BLaER1 treated with 17β-estradiol and CSF1 and Interleukin-3, amounts not matched to agents 10 nM and 100 nM (cell line): Measurements from ENCODE around the gene MS4A18.

Experiments used
- H3K27ac ChIP-seq, 11 experiments: shearing (Covaris generic); formaldehyde crosslinking; 2 replicates each; pipeline ENCODE4 v1.8.1; 2022
- H3K27me3 ChIP-seq, 11 experiments: shearing (Covaris generic); formaldehyde crosslinking; 2 replicates each; pipeline ENCODE4 v1.8.1; 2022
- H3K36me3 ChIP-seq, 11 experiments: shearing (Covaris generic); formaldehyde crosslinking; 2 replicates each; pipeline ENCODE4 v1.8.1; 2022
- H3K4me1 ChIP-seq, 10 experiments: shearing (Covaris generic); formaldehyde crosslinking; 2 replicates each; pipeline ENCODE4 v1.8.1; 2022
- H3K4me2 ChIP-seq, 11 experiments: shearing (Covaris generic); formaldehyde crosslinking; 2 replicates each; pipeline ENCODE4 v1.8.1; 2022
- H3K4me3 ChIP-seq, 10 experiments: shearing (Covaris generic); formaldehyde crosslinking; 2 replicates each; pipeline ENCODE4 v1.8.1; 2022
- H3K9ac ChIP-seq, 11 experiments: shearing (Covaris generic); formaldehyde crosslinking; 2 replicates each; pipeline ENCODE4 v1.8.1; 2022
- H3K9me3 ChIP-seq, 11 experiments: shearing (Covaris generic); formaldehyde crosslinking; replicated peaks in 1 of 11; 2 replicates each; pipeline ENCODE4 v1.8.1; 2022
- H4K20me1 ChIP-seq, 11 experiments: shearing (Covaris generic); formaldehyde crosslinking; 2 replicates each; pipeline ENCODE4 v1.8.1; 2022
- Cebpa-rat ChIP-seq, 11 experiments: shearing (Covaris generic); IDR thresholded peaks; 2 replicates each; pipeline ENCODE4 v1.8.1; 2022

MS4A18 gene

DNA sequence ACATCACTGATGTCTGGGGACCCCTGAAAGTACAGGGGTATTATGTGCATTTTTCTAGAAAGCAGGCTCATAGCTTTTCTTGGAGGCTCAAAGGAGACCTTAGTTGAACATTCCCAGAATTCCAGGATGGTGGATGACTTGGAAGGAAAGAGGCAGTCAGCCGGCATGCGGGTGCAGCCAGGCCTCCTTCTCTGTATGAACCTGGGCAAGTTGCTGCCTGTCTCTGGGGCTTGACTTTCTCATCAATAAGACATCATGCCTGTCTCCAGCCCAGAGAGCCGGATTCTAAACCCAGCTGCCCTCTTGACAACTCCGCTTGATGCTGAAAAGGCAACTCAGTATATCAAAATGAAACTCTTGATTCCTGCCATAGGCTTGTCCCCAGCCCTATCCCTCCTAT is 44.8 kb downstream of the MS4A18 start:
- Histone ChIP-seq H3K9ac (no peak overlapping the region), H3K9me3 (no peaks in the 10 kb centered on the region), H3K4me3 (no peak overlapping the region), H3K27me3 (no peaks in the 10 kb centered on the region), H3K36me3 (no peaks in the 10 kb centered on the region), H3K27ac (no peak overlapping the region), H3K4me2 (no peak overlapping the region), H3K4me1 (peaks cover 4 to 36% (median 29%) of the 10 kb centered on the region in 10 experiments; a peak in 19 of 20 replicates), H4K20me1 (no peaks in the 10 kb centered on the region)
- no peak for TF ChIP-seq Cebpa-rat (IDR thresholded peaks at IDR 0.05)

DNA sequence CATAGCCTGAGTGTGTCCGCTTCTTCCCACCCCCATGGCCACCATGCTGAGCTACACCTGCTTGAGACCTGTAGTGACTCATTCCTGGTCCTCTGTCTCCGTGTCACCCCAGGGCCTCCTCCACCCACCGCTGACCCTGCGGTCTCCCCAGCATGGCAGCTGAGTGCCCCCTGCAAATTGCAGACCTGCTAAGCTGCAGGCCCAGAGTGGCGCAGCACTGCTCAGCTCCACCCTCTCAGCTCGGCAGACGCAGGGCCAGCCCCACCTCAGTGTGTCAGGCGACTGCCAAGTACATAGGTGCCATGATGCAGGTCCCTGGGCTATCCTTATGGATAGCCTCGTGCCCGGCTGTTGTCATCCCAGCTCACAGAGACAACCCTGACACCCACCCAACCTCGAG is 45.3 kb downstream of the MS4A18 start:
- no peaks in the 10 kb centered on the region for H3K27me3 ChIP-seq
- peaks cover 4 to 42% (median 34%) of the 10 kb centered on the region in 10 experiments; a peak in 19 of 20 replicates for H3K4me1 ChIP-seq
- no peak overlapping the region for H3K4me2 ChIP-seq
- H3K36me3 ChIP-seq: no peaks in the 10 kb centered on the region
- H3K4me3 ChIP-seq: no peak overlapping the region
- no peaks in the 10 kb centered on the region for H4K20me1 ChIP-seq
- no peak overlapping the region for H3K9ac ChIP-seq
- no peak for TF ChIP-seq Cebpa-rat (IDR thresholded peaks at IDR 0.05)
- H3K27ac ChIP-seq: no peak overlapping the region
- H3K9me3 ChIP-seq: no peaks in the 10 kb centered on the region

DNA sequence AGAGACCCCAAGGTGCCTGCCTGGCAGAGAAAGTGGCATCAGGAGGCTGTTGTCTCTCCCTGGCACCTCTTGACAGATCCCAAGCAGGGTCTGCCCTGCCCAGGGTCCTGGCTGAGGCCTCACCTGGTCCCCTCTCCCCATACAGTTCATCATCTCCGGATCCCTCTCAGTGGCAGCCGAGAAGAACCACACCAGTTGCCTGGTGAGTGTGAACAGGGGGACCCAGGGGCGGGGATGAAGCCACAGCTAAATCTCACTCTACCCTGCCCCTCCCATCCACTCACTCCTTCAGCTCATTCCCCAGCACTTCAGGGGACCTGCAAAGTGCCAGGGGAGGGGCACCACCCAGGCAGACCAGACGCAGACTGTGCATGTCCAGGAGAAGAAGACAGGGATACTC is 46.6 kb downstream of the MS4A18 start:
- peak overlapping the region in 1 of 11 experiments; percentile 17; a peak in 1 of 22 replicates for H3K27ac ChIP-seq
- H3K9ac ChIP-seq: no peak overlapping the region
- H3K4me3 ChIP-seq: no peak overlapping the region
- H3K27me3 ChIP-seq: no peaks in the 10 kb centered on the region
- no peaks in the 10 kb centered on the region for H4K20me1 ChIP-seq
- H3K4me2 ChIP-seq: peak overlapping the region in 4 of 11 experiments; percentile 75 to 87 (median 80); a peak in 4 of 22 replicates
- H3K36me3 ChIP-seq: no peaks in the 10 kb centered on the region
- H3K9me3 ChIP-seq: no peaks in the 10 kb centered on the region
- TF ChIP-seq Cebpa-rat (IDR thresholded peaks at IDR 0.05): no peak
- peaks cover 7 to 55% (median 45%) of the 10 kb centered on the region in 10 experiments; a peak in 19 of 20 replicates for H3K4me1 ChIP-seq

DNA sequence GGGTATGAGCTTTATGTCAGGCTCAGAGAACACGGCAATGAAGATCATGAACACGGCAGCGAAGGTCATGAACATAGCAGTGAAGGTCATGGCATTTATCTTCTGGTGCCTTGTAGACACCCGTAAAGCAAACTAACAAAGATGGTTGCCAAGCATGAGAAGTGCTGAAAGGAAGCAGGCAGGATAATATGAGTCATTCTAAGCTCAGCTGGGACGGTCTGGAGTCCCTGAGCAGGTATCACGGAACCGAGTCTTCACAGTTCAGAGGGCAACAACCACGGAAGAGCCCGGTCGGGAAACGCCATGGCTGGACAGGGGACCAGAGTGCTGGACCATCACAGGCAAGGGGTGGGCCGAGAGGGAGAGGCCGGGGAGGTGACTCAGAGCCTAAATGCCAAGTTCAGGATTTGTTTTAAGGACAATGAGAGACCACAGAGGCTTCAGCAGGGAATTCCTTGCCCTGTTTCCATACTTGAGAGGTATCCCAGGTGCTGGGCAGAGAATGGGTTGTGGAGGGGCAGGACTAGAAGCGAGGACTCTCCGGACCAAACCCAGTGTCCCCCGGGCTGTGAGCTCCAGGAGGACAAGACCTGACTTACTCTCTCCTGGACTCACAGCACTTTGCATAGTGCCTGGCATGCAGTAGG is 47.5 kb downstream of the MS4A18 start:
- Histone ChIP-seq H3K27ac (peak overlapping the region in 2 of 11 experiments; percentile 61 to 67; a peak in 2 of 22 replicates), H3K27me3 (no peaks in the 10 kb centered on the region), H3K4me3 (no peak overlapping the region), H3K4me2 (peak overlapping the region in 9 of 11 experiments; percentile 56 to 89 (median 79); a peak in 17 of 22 replicates), H3K9me3 (no peaks in the 10 kb centered on the region), H3K4me1 (peaks cover 8 to 64% (median 52%) of the 10 kb centered on the region in 10 experiments), H3K9ac (peak overlapping the region in 1 of 11 experiments; percentile 53; a peak in 1 of 22 replicates), H3K36me3 (no peaks in the 10 kb centered on the region), H4K20me1 (no peaks in the 10 kb centered on the region)
- TF ChIP-seq Cebpa-rat (IDR thresholded peaks at IDR 0.05): no peak

DNA sequence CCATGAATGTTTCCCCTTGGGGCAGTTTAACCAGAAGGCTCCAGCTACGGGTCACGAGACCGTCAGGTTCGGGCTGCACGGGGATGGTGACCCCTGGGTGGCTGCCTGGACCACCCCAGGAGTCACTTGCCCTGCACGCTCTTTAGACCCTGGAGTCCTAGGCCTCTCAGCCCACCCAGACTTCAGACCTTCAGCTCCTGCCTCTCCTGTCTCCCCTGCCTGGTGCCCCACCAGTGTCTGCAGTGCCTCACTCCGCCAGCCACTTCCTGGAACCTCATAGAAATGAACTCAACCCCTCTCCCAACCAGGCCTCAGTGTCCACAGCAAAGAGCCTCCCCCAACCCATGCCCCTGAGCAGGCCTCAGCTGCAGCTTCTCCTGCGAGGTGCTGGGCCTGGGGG is 48.1 kb downstream of the MS4A18 start:
- H3K9ac ChIP-seq: peak overlapping the region in 6 of 11 experiments; percentile 25 to 53 (median 48); a peak in 10 of 22 replicates
- TF ChIP-seq Cebpa-rat (IDR thresholded peaks at IDR 0.05): no peak
- H3K4me2 ChIP-seq: peak overlapping the region; percentile 19 to 89 (median 77); a peak in 19 of 22 replicates
- H3K27ac ChIP-seq: peak overlapping the region in 8 of 11 experiments; percentile 4 to 67 (median 36); a peak in 10 of 22 replicates
- H4K20me1 ChIP-seq: no peaks in the 10 kb centered on the region
- peaks cover 15 to 65% (median 55%) of the 10 kb centered on the region in 10 experiments for H3K4me1 ChIP-seq
- H3K9me3 ChIP-seq: no peaks in the 10 kb centered on the region
- no peaks in the 10 kb centered on the region for H3K27me3 ChIP-seq
- no peaks in the 10 kb centered on the region for H3K36me3 ChIP-seq
- H3K4me3 ChIP-seq: peak overlapping the region in 1 of 10 experiments; percentile 23; a peak in 1 of 20 replicates

DNA sequence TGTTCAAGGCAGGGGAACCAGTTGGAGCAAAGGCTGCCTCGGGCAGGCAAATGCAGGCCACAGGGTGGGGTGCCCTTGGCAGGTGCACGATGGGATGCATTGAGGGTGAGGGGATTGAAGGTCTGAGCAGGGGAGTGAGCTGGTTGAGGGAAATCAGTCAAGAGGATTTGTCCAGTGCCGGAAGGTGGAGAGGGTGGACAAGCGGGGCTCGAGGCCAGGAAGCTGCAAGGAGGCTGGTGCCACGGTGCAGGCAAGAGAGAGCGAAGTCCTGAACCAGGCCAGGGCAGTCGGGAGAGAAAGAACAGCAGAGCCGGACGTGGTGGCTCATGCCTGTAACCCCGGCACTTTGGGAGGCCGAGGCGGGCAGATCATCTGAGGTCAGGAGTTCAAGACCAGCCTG is 50.2 kb downstream of the MS4A18 start:
- H4K20me1 ChIP-seq: no peaks in the 10 kb centered on the region
- no peaks in the 10 kb centered on the region for H3K9me3 ChIP-seq
- peak overlapping the region in 7 of 11 experiments; percentile 50 to 89 (median 79); a peak in 13 of 22 replicates for H3K4me2 ChIP-seq
- peak overlapping the region in 2 of 11 experiments; percentile 7 to 41; a peak in 1 of 22 replicates for H3K9ac ChIP-seq
- H3K36me3 ChIP-seq: no peaks in the 10 kb centered on the region
- H3K4me3 ChIP-seq: no peak overlapping the region
- peak overlapping the region in 1 of 11 experiments; percentile 15; a peak in 1 of 22 replicates for H3K27ac ChIP-seq
- H3K27me3 ChIP-seq: no peaks in the 10 kb centered on the region
- no peak for TF ChIP-seq Cebpa-rat (IDR thresholded peaks at IDR 0.05)
- H3K4me1 ChIP-seq: peaks cover 16 to 62% (median 55%) of the 10 kb centered on the region in 10 experiments

DNA sequence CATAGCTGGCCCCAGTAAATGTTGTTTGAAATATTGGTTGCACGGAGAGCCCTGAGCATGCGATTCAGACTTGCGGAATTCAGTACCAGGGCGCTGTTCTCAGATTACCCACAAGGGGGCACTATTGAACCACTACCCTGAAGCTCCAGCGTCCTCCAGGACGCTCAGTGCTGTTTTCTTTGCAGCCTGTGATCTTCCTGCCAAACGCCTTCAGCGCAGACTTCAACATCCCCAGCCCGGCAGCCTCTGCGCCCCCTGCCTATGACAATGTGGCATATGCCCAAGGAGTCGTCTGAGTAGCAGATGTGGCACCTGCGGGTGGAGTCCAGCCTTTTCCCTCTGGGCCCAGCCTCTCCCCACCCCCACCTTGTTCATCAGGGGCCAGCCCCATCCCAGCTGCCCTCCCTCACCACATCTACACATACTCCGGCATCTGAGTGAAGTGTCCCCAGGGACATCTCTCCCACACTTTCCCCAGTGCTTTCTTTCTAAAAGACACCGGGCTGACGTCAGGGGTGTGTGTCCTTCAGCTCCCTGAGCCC is 51.0 kb downstream of the MS4A18 start:
- 0 out of 22 replicates have a peak overlapping the region, but pooled peaks of 1 of the 11 experiments have one; percentile 51 for H3K9ac ChIP-seq
- peaks cover 16 to 62% (median 55%) of the 10 kb centered on the region in 10 experiments for H3K4me1 ChIP-seq
- no peak overlapping the region for H3K4me3 ChIP-seq
- H4K20me1 ChIP-seq: no peaks in the 10 kb centered on the region
- H3K27ac ChIP-seq: peak overlapping the region in 4 of 11 experiments; percentile 5 to 44 (median 19); a peak in 5 of 22 replicates
- H3K9me3 ChIP-seq: no peaks in the 10 kb centered on the region
- H3K27me3 ChIP-seq: no peaks in the 10 kb centered on the region
- no peaks in the 10 kb centered on the region for H3K36me3 ChIP-seq
- no peak for TF ChIP-seq Cebpa-rat (IDR thresholded peaks at IDR 0.05)
- H3K4me2 ChIP-seq: peak overlapping the region; percentile 26 to 89 (median 56); a peak in 21 of 22 replicates

DNA sequence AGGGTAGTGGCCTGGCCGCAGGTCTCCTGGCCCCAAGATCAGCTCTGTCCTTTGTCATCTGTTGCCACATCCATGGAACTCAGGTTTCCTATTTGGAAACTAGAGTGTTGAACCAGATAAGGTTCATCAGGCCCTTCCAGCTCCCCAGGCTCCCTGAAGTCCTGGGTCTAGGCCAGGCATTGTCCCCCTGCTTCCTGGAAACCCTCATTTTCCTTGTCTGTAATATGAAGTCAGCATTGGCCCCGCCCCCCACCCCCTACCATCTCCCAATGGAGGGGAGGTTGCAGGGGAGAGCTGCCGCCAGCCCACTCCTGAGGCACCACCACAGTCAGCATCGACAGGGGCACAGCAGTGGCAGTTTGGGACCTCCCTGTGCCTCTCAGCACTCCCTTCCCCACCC is 51.6 kb downstream of the MS4A18 start:
- Histone ChIP-seq H3K4me1 (peaks cover 16 to 64% (median 55%) of the 10 kb centered on the region in 10 experiments), H4K20me1 (no peaks in the 10 kb centered on the region), H3K4me3 (no peak overlapping the region), H3K9ac (peak overlapping the region in 1 of 11 experiments; percentile 51; a peak in 1 of 22 replicates), H3K27ac (peak overlapping the region in 5 of 11 experiments; percentile 5 to 44 (median 14); a peak in 5 of 22 replicates), H3K4me2 (peak overlapping the region in 10 of 11 experiments; percentile 26 to 80 (median 54); a peak in 19 of 22 replicates), H3K9me3 (no peaks in the 10 kb centered on the region), H3K27me3 (no peaks in the 10 kb centered on the region), H3K36me3 (no peaks in the 10 kb centered on the region)
- no peak for TF ChIP-seq Cebpa-rat (IDR thresholded peaks at IDR 0.05)

DNA sequence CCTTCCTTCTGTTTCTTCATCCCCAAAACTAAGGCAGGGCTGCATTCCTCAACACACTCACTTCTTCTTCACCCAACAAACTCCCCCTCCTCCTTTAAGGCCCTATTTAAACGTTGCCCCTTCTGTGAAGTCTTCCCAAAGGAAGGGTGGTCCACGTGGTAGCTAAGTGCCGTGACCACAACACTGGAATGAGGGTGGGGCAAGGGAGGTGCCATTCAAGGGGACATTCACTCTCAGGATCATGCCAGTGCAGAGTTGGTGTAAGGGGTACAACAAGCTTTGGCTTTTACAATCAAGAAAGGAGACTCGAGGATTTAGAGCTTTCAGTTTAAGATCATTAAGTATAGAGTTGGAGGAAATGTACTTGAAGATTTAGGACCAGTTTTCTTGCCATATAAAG is 52.6 kb downstream of the MS4A18 start:
- Histone ChIP-seq H3K9ac (no peak overlapping the region), H3K4me2 (peak overlapping the region in 5 of 11 experiments; percentile 2 to 57 (median 12); a peak in 4 of 22 replicates), H3K4me1 (peaks cover 16 to 62% (median 52%) of the 10 kb centered on the region in 10 experiments), H3K27me3 (no peaks in the 10 kb centered on the region), H3K9me3 (no peaks in the 10 kb centered on the region), H3K27ac (no peak overlapping the region), H4K20me1 (no peaks in the 10 kb centered on the region), H3K4me3 (no peak overlapping the region), H3K36me3 (no peaks in the 10 kb centered on the region)
- no peak for TF ChIP-seq Cebpa-rat (IDR thresholded peaks at IDR 0.05)
